Measurements from ENCODE around the gene KRT84. TPM values are rescaled to one million over a fixed set of nuclear protein-coding genes. Genes with fewer than 3 reads are reported as not detected.

KRT84 gene
- total RNA-seq, 1 donor from 2014 or later = not detected

DNA sequence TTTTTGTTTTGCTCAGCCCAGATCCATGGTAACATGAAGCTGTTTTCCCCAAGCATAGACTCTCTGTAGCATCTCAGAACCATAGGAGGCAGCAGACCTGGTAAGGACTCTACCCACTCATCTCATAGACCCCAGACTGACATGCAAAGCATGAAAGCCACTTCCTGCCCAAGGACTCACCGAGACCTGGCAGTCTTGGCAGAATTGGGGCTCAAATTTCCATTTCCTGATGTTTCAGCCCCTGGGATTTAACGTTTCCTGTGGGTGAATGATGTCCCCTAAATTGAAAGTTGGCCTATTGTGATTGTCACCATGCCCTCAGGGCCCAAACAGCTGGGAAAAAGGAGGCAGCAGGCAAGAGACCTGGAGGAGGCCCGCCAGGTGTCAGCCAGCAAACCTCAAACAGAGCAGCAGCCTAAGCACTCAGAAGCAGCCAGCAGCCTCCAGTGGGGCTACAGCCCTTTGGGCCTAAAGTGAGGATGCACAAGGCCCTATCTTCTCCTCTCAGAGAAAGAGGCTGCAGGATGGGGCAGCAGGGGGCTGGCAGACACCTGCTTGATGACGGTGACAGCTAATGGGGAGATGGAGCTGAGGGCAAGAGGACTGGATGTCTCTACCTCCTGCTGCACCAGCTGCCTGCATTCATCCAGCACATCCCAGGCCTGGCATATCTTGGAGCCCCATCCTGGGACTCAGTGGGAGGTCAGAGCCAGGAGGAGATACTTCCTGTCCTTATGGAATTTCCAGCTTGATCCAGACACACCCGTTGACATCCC lies 26.7 kb downstream of the KRT84 start:
- DNase-seq (ENCODE audit: low read depth) = no peak

GRCh38 chr12:52356762-52357580 lies 28.5 kb downstream of the KRT84 start:
- TF ChIP-seq CTCF (conservative IDR thresholded peaks at IDR 0.05; ENCODE audit: low read depth, low read length) = no peak
- no peak overlapping the region for H3K4me3 ChIP-seq (ENCODE audit: low read depth, low read length)
- no peak for DNase-seq (ENCODE audit: low read depth)

More for the DNA sequence above, 26.7 kb downstream of the KRT84 start:
- no peak for TF ChIP-seq CTCF (conservative IDR thresholded peaks at IDR 0.05; ENCODE audit: low read depth, low read length)
- H3K4me3 ChIP-seq (ENCODE audit: low read depth, low read length) = no peak overlapping the region

GRCh38 chr12:52356031-52356761 lies 29.3 kb downstream of the KRT84 start:
- no peak for DNase-seq (ENCODE audit: low read depth)
- no peak overlapping the region for H3K4me3 ChIP-seq (ENCODE audit: low read depth, low read length)
- TF ChIP-seq CTCF (conservative IDR thresholded peaks at IDR 0.05; ENCODE audit: low read depth, low read length) = no peak

DNA sequence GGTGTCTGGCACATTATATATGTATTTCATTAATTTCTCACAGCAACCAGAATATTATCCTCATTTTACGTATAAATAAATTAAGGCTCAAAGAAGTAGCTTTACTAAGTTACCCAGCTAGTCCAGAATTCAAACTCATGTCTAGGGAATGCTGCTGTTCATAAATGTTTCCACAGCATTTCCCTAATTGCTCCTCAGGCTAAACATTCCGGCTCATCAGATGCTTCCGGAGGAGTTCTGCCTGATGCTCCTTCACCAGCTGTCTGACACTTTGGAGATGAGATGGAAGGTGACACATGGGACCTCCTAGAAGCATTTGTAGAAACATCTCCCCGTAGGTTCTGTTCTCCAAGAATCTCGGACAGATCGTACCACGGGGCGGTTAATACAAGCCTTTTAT lies 30.3 kb downstream of the KRT84 start:
- no peak for DNase-seq (ENCODE audit: low read depth)
- H3K4me3 ChIP-seq (ENCODE audit: low read depth, low read length) = no peak overlapping the region
- TF ChIP-seq CTCF (conservative IDR thresholded peaks at IDR 0.05; ENCODE audit: low read depth, low read length) = no peak

DNA sequence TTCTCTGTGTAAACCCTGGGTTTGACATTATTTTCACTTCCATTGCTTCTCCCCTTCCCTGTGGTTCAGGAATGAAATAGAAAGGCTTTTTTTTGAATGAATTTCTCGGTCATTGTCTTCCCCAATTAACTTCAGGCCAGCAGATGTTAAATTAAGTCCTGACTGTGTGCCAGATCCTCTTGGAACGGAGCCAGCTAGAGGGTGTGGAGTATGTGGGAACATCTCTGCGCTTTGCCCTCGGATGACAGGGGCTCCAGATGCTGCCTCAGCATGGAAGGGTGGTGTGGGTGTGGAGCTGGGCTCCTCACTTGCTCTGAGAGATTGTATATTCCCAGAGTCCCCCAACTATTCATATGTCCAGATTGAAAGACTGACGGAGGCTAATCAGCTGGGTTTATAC lies 31.3 kb downstream of the KRT84 start:
- TF ChIP-seq CTCF (conservative IDR thresholded peaks at IDR 0.05; ENCODE audit: low read depth, low read length) = no peak
- no peak for DNase-seq (ENCODE audit: low read depth)
- H3K4me3 ChIP-seq (ENCODE audit: low read depth, low read length) = no peak overlapping the region

- H3K4me3 ChIP-seq (ENCODE audit: low read depth, low read length) = no peak overlapping the region
- no peak for TF ChIP-seq CTCF (conservative IDR thresholded peaks at IDR 0.05; ENCODE audit: low read depth, low read length)
- no peak for DNase-seq (ENCODE audit: low read depth)
Observed at GRCh38 chr12:52353766-52354165, 31.7 kb downstream of the KRT84 start.

Measured in epithelial cell of proximal tubule (primary cell).